Measurements from ENCODE around the gene IKZF3.
"Not testable (repeated sequence)": the region's sequence is repeated elsewhere in the genome, so short reads cannot be mapped to it uniquely, and the experiment has no call there.

IKZF3 gene

DNA sequence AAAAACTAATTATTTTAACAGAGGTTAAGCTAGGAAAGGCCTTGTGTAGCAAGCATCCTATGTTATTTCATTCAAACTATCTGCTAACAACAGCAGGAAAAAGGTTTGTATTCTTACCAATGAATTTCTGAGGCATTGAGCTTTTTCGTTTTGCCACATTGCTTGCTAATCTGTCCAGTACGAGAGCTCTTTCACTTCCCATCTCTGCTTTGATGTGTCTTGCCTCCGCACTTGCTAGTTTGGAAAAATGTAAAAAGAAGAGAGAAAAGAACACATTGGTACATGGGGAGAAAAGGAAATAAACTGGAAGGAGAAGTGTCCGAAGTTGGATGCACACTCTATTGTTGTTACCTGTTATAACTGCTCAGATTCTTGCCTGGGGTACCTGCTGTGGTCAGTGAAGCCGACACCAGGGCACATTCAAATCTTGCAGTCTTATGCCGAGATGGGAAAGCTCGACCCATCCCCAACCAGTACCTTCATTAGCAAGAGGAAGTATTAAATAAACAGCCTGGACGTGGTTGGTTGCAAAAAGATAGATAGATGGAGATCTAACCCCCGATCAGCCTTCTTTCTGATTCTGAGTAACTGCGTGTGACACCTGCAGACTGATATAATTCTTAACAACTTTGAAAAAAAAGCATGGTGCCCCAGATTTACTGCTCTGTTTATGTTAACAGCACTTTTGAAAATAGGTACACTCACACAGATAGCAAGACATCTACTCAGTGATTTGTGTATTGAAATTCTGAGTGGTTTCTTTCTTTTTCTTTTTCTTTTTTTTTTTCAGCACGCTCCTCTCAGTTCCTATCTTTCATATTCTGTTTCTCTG is 86.4 kb downstream of the IKZF3 start:
- no peak for DNase-seq (ENCODE audit: low spot score)

GRCh38 chr17:39776252-39776651 is 87.9 kb downstream of the IKZF3 start:
- no peak for DNase-seq (ENCODE audit: low spot score)

GRCh38 chr17:39775031-39775430 is 89.1 kb downstream of the IKZF3 start:
- DNase-seq (ENCODE audit: low spot score): no peak

DNA sequence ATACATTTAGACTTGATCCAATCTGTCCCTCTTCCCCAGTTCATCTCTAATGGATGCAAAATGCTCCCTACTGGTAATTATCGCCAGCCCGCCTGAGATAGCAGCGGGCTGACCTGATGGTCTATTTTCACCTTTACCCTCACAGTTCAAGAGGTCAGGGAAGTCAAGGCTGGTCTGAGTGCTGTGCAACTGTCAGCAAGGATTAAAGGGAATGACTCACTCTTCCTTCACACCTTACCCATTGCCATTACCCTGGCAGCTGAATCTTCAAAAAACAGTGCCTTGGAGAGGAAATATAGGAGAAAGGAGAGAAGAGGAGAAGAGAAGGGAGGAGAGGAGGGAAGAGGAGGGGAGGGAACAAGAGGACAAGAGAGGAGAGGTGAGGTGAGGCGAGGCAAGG is 90.1 kb downstream of the IKZF3 start:
- DNase-seq (ENCODE audit: low spot score): no peak

GRCh38 chr17:39772987-39773934 is 90.9 kb downstream of the IKZF3 start:
- no peak for DNase-seq (ENCODE audit: low spot score)

- no peak for DNase-seq (ENCODE audit: low spot score)
These were observed 91.7 kb downstream of the IKZF3 start for GRCh38 chr17:39772415-39772814.

DNA sequence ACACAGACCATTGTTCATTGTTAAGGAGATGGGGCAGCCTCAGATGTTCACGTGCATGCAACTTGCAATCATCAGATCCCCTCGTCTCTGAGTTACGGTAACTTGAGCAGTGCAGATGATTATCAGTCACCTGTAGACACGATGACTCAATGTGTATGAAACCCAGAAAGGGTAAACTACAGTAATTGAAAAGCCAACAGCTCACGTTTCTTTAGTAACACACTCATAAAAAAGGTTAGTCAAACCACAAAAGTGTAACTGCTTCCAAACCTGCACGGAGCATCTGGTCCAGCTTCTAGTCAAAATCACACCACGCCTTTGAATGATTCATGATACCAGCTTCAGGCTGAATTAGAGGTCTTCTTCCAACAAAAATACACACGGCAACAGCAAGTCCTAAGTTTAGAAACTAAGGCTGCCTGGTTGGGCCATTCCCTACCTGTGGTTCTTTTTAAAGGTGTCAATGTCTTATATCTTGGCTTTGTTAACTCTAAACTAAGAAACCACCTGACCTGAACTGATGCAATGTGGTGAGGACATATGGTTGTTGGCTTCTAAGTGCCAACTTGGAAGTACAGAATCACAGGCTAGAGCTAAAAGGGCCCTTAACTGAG is 94.0 kb downstream of the IKZF3 start:
- DNase-seq (ENCODE audit: low spot score): no peak

GRCh38 chr17:39767147-39767546 is 97.0 kb downstream of the IKZF3 start:
- DNase-seq (ENCODE audit: low spot score): no peak

DNA sequence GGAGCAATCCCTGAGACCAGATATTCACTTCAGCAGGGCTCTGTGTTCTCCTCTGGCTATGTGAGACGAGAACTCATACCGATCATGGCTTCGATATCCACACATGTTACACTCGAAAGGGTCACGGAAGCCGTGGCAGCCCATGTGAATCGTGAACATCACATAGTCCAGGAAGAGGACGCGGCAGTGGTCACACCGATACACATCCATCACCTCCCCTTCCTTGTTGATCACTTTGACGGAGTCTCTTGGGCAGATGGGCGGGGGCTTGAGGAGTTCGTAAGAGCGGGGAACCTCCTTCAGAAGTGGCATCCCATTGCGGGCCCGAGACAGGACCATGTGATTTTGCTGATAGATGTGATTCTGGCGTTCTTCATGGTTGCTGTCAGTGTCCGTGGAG is 98.3 kb downstream of the IKZF3 start:
- DNase-seq (ENCODE audit: low spot score): no peak

DNA sequence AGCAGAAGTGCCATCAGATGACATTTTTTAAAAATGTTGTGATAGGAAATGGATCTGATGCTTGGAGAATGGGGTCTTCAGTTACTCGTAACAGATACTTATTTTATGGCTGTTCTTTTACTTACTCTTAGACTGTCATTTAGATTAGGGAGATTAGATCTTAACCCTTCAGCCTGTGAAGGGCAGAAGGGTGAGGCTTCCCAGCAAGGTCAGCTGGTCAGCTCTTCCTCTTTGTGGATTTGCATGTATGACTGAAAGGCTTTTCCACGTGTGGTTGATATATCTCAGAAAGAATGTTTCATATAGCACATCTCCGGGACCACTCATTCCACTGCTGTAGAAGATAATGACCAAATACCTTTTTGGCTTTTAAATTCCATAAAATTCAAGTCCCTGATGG is 98.9 kb downstream of the IKZF3 start:
- no peak for DNase-seq (ENCODE audit: low spot score)

- DNase-seq (ENCODE audit: low spot score): not testable (repeated sequence)
These were observed 99.9 kb downstream of the IKZF3 start for GRCh38 chr17:39764171-39764570.

DNA sequence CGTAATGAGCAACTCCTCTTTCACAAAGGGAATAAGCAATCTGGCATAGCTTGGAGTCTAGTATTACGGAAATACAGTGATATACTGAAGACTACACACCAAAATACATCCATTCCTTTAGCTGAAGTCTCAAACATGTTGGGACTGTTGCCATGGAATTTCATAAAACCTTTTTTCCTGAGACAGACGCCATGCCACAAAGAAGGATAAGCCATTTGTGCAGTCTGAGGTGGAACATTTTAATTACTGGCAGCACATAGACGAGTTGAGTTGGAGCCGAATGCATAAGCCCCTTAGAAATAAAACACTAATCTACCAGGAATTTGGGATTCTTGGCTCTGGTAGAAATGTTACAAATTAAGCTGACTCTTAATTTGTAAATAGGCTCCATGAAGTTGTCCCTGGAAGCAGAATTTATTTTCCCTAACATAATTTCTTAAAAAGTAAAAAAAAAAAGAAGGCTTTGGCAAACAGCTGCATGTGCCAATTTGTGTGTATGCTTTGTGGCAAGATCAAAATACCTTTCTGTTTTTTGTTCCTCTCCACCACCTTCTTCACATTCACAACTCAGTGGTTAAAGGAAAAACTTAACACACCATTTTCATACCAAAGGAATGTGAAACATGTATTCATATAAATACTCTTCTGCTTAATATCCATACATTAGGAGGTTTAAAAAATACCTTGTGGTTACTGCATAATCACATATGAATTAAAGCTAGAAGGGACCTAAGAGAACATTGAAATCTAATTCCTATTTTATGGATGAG is 100.9 kb downstream of the IKZF3 start:
- DNase-seq (ENCODE audit: low spot score): no peak

DNA sequence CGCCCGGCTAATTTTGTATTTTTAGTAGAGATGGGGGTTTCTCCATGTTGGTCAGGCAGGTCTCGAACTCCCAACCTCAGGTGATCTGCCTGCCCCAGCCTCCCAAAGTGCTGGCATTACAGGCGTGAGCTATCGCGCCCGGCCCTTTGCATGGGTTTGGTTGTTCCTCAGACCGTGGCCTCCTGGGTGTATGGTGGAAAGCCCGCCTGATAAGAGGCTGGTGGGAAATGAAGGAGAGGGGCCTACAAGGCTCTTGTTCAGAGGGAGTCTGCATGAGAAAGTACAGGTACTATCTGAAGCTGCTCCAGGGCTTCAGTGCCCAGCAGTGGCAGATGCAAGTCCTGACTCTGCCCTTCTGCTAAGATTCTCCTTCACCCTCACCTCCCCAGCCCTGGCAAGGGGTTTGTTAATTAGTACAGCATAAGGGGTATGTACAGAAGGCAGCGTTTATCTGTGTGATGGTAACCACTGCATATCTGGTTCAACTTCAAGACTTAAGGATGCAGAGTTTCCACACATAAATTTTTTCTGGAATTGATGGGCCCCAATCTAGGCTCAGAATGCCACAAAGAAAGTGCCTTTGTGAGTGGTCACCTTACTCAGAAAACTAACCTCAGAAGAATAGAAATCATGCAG is 102.1 kb downstream of the IKZF3 start:
- no peak for DNase-seq (ENCODE audit: low spot score)

DNA sequence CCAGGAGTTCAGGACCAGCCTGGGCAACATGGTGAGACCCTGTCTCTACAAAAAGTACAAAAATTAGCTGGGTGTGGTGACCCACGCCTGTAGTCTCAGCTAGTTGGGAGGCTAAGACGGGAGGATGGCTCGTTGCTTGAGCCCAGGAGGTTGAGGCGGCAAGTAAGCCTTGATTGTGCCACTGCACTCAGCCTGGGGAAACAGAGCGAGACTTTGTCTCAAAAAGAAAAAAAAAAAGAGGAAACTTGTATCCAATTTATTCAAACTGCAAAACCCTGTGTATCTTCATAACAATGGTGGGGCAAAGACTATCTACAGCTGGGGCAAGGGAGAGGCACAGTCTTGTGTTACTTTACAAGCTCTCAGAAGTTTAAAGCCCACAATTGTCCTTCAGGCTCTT is 104.9 kb downstream of the IKZF3 start:
- no peak for DNase-seq (ENCODE audit: low spot score)

- DNase-seq (ENCODE audit: low spot score): no peak
These were observed 105.9 kb downstream of the IKZF3 start for GRCh38 chr17:39757931-39758873.

- DNase-seq (ENCODE audit: low spot score): no peak
These were observed 106.9 kb downstream of the IKZF3 start for GRCh38 chr17:39757176-39757662.

DNA sequence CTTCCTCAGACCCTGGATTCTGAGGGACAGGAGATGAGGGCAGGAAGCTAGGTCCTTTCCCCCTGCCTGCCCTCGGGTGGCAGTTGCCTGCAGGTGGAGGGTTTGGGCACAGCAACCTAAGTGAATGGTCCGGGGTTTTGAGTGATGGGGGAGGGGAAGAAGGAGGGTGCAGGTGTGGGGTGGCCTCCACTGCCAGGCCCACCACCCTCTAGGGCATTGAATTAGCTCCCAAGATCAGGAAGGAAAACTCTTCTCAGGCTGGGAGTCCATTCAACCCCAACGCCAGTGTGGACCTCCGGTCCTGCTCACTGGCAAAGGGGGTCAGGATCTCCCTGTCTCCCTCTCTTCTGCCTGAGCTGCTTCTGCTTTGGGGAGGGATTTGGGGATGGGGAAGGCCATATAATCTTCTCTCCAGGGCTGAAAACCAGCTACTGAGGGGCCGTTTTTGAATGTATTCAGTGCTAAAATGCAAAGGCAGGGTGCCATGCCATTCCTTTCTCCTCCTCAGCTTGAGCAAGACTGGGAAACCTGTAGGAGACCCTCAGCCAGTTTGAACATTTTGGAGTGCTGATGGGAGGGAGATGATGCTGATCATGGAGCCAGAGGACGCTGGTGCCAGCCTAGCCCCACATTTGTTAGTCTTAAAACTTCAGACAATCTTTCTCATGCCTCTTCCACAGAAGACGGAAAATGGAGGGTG is 107.6 kb downstream of the IKZF3 start:
- no peak for DNase-seq (ENCODE audit: low spot score)

GRCh38 chr17:39755554-39756379 is 108.3 kb downstream of the IKZF3 start:
- DNase-seq (ENCODE audit: low spot score): no peak
